WTC11 (cell line): ENCODE data around the gene PRELID2. TPM values are rescaled to one million over a fixed set of nuclear protein-coding genes. Genes with fewer than 3 reads are reported as not detected.

Source experiments
- ATAC-seq: fragments of 200-7000 bp; cut with Tn5 transposase; 2 replicates; pipeline ENCODE4 v1.10.0; 2021; ENCODE audit warnings: mild to moderate bottlenecking, moderate library complexity
- CTCF ChIA-PET: fragments of 300-600 bp; sonication (Branson Sonifier 250); formaldehyde crosslinking; loops from one replicate; lab custom pipeline; 2021; ENCODE audit warnings: antibody characterized with exemption; lab: Charles Lee
- POLR2A ChIA-PET: fragments of 350-600 bp; sonication (Branson Sonifier 250); formaldehyde crosslinking; loops from one replicate; lab custom pipeline; 2021; ENCODE audit warnings: antibody characterized with exemption; lab: Charles Lee
- DNase-seq: peaks from one replicate; pipeline ENCODE4 v3.0.0; 2021; ENCODE audit warnings: low spot score
- H3K27ac Mint-ChIP-seq: 2 replicates; pipeline ENCODE4 v1.8.0; 2021; ENCODE audit warnings: mixed read lengths
- H3K27me3 Mint-ChIP-seq: 2 replicates; pipeline ENCODE4 v1.8.0; 2021; ENCODE audit warnings: low read depth, mild to moderate bottlenecking, moderate library complexity, mixed read lengths
- H3K36me3 Mint-ChIP-seq: 2 replicates; pipeline ENCODE4 v1.8.0; 2021; ENCODE audit warnings: mixed read lengths
- H3K4me1 Mint-ChIP-seq: 2 replicates; pipeline ENCODE4 v1.8.0; 2022; ENCODE audit warnings: mixed read lengths
- H3K4me3 Mint-ChIP-seq: 2 replicates; pipeline ENCODE4 v1.8.0; 2021; ENCODE audit warnings: mild to moderate bottlenecking, moderate library complexity, mixed read lengths
- H3K9me3 Mint-ChIP-seq: 2 replicates; pipeline ENCODE4 v1.8.0; 2021; ENCODE audit warnings: mixed read lengths
- ETV6 ChIP-seq: sonication (generic); formaldehyde crosslinking; IDR thresholded peaks from 2 replicates; pipeline ENCODE4 v1.8.1; 2022; ENCODE audit warnings: mild to moderate bottlenecking, missing genetic modification reagents
- KAT7 ChIP-seq: sonication (generic); formaldehyde crosslinking; IDR thresholded peaks from 2 replicates; pipeline ENCODE4 v1.8.1; 2023; ENCODE audit warnings: missing genetic modification reagents, mild to moderate bottlenecking, borderline replicate concordance
- MYBL2 ChIP-seq: sonication (generic); formaldehyde crosslinking; IDR thresholded peaks from 2 replicates; pipeline ENCODE4 v1.8.1; 2023; ENCODE audit warnings: mild to moderate bottlenecking, moderate library complexity, missing genetic modification reagents
- NR1H2 ChIP-seq: sonication (generic); formaldehyde crosslinking; IDR thresholded peaks from 2 replicates; pipeline ENCODE4 v1.9.0; 2021; ENCODE audit warnings: mild to moderate bottlenecking, moderate library complexity, missing genetic modification reagents
- NR3C1 ChIP-seq: sonication (generic); formaldehyde crosslinking; conservative IDR thresholded peaks from 2 replicates; pipeline ENCODE4 v1.8.1; 2023; ENCODE audit warnings: low read depth, mild to moderate bottlenecking, missing genetic modification reagents
- SP1 ChIP-seq: sonication (generic); formaldehyde crosslinking; conservative IDR thresholded peaks from 2 replicates; pipeline ENCODE4 v1.8.1; 2022; ENCODE audit warnings: missing genetic modification reagents
- TCF7 ChIP-seq: sonication (generic); formaldehyde crosslinking; IDR thresholded peaks from 2 replicates; pipeline ENCODE4 v1.8.0; 2022; ENCODE audit warnings: mild to moderate bottlenecking, low read depth, missing genetic modification reagents, moderate library complexity
- TEAD1 ChIP-seq: sonication (generic); formaldehyde crosslinking; IDR thresholded peaks from 2 replicates; pipeline ENCODE4 v1.8.0; 2022; ENCODE audit warnings: mild to moderate bottlenecking, missing genetic modification reagents
- ZNF138 ChIP-seq: sonication (generic); formaldehyde crosslinking; conservative IDR thresholded peaks from 2 replicates; pipeline ENCODE4 v1.8.1; 2022; ENCODE audit warnings: mild to moderate bottlenecking, moderate library complexity, missing genetic modification reagents
- ZNF317 ChIP-seq: sonication (generic); formaldehyde crosslinking; IDR thresholded peaks from 2 replicates; pipeline ENCODE4 v1.8.1; 2023; ENCODE audit warnings: low read depth, mild to moderate bottlenecking, moderate library complexity, missing genetic modification reagents, borderline replicate concordance
- ZNF396 ChIP-seq: fragments of 250-450 bp; sonication (Bioruptor Pico); IDR thresholded peaks from 2 replicates; pipeline ENCODE4 v1.8.0; 2021; ENCODE audit warnings: mild to moderate bottlenecking, moderate library complexity, borderline replicate concordance
- ZNF423 ChIP-seq: fragments of 250-450 bp; sonication (Bioruptor Pico); IDR thresholded peaks from 2 replicates; pipeline ENCODE4 v2.1.2; 2022; ENCODE audit warnings: mild to moderate bottlenecking, moderate library complexity
- total RNA-seq: library from RNA; stranded (reverse); gene quantifications from 3 replicates; pipeline ENCODE4 v1.2.3, GENCODE V29; 2021
- TF ChIP-seq, protein P1 (sequence below): fragments of 250-450 bp; sonication (Bioruptor Pico); IDR thresholded peaks from 2 replicates; pipeline ENCODE4 v1.9.0; 2021; ENCODE audit warnings: mild to moderate bottlenecking, borderline replicate concordance
- TF ChIP-seq, protein P2 (sequence below): sonication (generic); formaldehyde crosslinking; IDR thresholded peaks from 2 replicates; pipeline ENCODE4 v1.8.0; 2022; ENCODE audit warnings: mild to moderate bottlenecking, missing genetic modification reagents
- TF ChIP-seq, protein P3 (sequence below): sonication (generic); formaldehyde crosslinking; IDR thresholded peaks from 2 replicates; pipeline ENCODE4 v1.8.0; 2023; ENCODE audit warnings: missing genetic modification reagents, mild to moderate bottlenecking, borderline replicate concordance
- TF ChIP-seq, protein P4 (sequence below): sonication (generic); formaldehyde crosslinking; IDR thresholded peaks from 2 replicates; pipeline ENCODE4 v1.8.1; 2022; ENCODE audit warnings: low read depth, missing genetic modification reagents, borderline replicate concordance
- TF ChIP-seq, protein P5 (sequence below): sonication (generic); formaldehyde crosslinking; IDR thresholded peaks from 2 replicates; pipeline ENCODE4 v1.8.0; 2022; ENCODE audit warnings: missing genetic modification reagents
- TF ChIP-seq, protein P6 (sequence below): sonication (generic); formaldehyde crosslinking; IDR thresholded peaks from 2 replicates; pipeline ENCODE4 v1.8.1; 2023; ENCODE audit warnings: mild to moderate bottlenecking, missing genetic modification reagents

Gene PRELID2
- total RNA-seq, 1 experiment from 2014 or later, result 10.0 TPM

DNA sequence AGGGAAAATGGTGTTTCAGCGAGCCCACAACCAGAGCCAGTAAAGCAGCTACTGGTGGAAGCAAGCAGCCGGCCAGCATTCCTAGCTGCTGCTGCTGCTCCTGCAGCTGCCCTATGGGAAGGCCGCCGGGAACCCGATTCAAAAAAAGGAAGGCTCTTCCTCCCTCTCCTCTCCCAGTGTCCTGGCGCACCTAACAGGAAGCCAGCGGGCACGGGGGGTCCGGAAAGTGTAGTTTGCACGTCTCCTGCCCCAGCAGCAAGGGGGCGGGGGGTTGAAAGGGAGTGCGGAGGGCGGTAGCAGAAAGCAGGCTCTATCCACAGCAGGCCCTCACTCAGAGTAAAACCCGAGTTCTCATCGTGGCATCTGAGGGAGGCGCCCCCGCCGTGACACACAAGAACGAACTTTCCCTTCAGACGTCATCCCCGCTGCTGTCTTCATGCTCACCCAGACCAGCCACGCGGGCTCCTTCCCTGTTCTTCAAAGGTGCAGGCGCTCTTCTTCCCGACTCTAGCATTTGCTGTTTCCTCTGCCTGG lies 21.2 kb upstream of the PRELID2 start (continued):
- TF ChIP-seq, protein P1, sequence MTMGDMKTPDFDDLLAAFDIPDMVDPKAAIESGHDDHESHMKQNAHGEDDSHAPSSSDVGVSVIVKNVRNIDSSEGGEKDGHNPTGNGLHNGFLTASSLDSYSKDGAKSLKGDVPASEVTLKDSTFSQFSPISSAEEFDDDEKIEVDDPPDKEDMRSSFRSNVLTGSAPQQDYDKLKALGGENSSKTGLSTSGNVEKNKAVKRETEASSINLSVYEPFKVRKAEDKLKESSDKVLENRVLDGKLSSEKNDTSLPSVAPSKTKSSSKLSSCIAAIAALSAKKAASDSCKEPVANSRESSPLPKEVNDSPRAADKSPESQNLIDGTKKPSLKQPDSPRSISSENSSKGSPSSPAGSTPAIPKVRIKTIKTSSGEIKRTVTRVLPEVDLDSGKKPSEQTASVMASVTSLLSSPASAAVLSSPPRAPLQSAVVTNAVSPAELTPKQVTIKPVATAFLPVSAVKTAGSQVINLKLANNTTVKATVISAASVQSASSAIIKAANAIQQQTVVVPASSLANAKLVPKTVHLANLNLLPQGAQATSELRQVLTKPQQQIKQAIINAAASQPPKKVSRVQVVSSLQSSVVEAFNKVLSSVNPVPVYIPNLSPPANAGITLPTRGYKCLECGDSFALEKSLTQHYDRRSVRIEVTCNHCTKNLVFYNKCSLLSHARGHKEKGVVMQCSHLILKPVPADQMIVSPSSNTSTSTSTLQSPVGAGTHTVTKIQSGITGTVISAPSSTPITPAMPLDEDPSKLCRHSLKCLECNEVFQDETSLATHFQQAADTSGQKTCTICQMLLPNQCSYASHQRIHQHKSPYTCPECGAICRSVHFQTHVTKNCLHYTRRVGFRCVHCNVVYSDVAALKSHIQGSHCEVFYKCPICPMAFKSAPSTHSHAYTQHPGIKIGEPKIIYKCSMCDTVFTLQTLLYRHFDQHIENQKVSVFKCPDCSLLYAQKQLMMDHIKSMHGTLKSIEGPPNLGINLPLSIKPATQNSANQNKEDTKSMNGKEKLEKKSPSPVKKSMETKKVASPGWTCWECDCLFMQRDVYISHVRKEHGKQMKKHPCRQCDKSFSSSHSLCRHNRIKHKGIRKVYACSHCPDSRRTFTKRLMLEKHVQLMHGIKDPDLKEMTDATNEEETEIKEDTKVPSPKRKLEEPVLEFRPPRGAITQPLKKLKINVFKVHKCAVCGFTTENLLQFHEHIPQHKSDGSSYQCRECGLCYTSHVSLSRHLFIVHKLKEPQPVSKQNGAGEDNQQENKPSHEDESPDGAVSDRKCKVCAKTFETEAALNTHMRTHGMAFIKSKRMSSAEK, result peak; percentile 46; the same call in 1 of the 2 replicates
- TF ChIP-seq MYBL2 (CRISPR knock-in tag), result peak; percentile 75; the same call in 1 of the 2 replicates
- TF ChIP-seq SP1, result peak; percentile 52; the same call in 1 of the 2 replicates
- TF ChIP-seq ETV6 (CRISPR knock-in tag), result peak; percentile 78; the same call in 1 of the 2 replicates
- TF ChIP-seq, protein P2, sequence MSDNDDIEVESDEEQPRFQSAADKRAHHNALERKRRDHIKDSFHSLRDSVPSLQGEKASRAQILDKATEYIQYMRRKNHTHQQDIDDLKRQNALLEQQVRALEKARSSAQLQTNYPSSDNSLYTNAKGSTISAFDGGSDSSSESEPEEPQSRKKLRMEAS (CRISPR knock-in tag), result peak; percentile 65
- peak; percentile 31; the same call in 1 of the 2 replicates for TF ChIP-seq ZNF423 (CRISPR knock-in tag)
- peak; percentile 87; the same call in 1 of the 2 replicates for TF ChIP-seq TEAD1 (CRISPR knock-in tag)

DNA sequence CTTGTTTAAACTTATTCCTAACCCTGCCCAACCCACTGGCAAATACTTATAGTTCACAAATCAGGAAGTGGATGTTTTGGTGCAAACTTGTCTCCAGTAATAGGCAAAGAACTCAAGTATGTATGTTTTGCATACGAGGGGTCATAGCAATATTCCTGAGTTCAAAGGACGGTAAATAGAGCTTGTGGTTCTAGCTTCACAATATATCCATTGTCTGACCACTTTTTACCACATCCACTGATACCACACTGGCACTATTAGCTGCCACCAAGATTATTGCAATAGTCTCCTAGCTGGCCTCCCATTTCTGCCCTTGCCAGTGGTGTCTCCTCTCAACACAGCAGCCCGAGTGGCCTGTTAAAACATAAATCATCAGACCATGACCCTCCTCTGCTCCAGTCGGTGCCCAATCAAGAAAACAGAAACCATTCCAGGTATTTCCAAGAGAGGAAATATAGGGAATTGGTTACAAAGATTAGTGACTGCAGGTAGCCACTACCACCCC lies 20.7 kb upstream of the PRELID2 start:
- Mint-ChIP-seq H3K27ac (peak overlapping the region; percentile 89), H3K4me1 (peaks cover 24% of the 10 kb centered on the region), H3K27me3 (no peaks in the 10 kb centered on the region), H3K4me3 (peak overlapping the region; percentile 73), H3K36me3 (no peaks in the 10 kb centered on the region), H3K9me3 (no peaks in the 10 kb centered on the region)
- CTCF ChIA-PET, result interaction anchor here (0.9 to 2.0 kb wide), 8 partner anchors 21 to 185 kb away, joined by 3 to 11 read pairs (median 4); partner anchors contain the start of gene PRELID2
- ATAC-seq, result no peak
- POLR2A ChIA-PET, result interaction anchor here (0.6 kb wide), 1 partner anchor 57 kb away, joined by 7 read pairs; no protein-coding TSS in a partner anchor
- DNase-seq, result no peak
- no peak for TF ChIP-seq TCF7 (CRISPR knock-in tag)
- TF ChIP-seq, protein P3, sequence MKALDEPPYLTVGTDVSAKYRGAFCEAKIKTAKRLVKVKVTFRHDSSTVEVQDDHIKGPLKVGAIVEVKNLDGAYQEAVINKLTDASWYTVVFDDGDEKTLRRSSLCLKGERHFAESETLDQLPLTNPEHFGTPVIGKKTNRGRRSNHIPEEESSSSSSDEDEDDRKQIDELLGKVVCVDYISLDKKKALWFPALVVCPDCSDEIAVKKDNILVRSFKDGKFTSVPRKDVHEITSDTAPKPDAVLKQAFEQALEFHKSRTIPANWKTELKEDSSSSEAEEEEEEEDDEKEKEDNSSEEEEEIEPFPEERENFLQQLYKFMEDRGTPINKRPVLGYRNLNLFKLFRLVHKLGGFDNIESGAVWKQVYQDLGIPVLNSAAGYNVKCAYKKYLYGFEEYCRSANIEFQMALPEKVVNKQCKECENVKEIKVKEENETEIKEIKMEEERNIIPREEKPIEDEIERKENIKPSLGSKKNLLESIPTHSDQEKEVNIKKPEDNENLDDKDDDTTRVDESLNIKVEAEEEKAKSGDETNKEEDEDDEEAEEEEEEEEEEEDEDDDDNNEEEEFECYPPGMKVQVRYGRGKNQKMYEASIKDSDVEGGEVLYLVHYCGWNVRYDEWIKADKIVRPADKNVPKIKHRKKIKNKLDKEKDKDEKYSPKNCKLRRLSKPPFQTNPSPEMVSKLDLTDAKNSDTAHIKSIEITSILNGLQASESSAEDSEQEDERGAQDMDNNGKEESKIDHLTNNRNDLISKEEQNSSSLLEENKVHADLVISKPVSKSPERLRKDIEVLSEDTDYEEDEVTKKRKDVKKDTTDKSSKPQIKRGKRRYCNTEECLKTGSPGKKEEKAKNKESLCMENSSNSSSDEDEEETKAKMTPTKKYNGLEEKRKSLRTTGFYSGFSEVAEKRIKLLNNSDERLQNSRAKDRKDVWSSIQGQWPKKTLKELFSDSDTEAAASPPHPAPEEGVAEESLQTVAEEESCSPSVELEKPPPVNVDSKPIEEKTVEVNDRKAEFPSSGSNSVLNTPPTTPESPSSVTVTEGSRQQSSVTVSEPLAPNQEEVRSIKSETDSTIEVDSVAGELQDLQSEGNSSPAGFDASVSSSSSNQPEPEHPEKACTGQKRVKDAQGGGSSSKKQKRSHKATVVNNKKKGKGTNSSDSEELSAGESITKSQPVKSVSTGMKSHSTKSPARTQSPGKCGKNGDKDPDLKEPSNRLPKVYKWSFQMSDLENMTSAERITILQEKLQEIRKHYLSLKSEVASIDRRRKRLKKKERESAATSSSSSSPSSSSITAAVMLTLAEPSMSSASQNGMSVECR (CRISPR knock-in tag), result no peak
- TF ChIP-seq NR3C1 (CRISPR knock-in tag), result no peak
- TF ChIP-seq ZNF317 (CRISPR knock-in tag), result no peak
- TF ChIP-seq ZNF138 (CRISPR knock-in tag), result no peak
- TF ChIP-seq KAT7, result no peak
- TF ChIP-seq NR1H2 (CRISPR knock-in tag), result no peak
- TF ChIP-seq, protein P4, sequence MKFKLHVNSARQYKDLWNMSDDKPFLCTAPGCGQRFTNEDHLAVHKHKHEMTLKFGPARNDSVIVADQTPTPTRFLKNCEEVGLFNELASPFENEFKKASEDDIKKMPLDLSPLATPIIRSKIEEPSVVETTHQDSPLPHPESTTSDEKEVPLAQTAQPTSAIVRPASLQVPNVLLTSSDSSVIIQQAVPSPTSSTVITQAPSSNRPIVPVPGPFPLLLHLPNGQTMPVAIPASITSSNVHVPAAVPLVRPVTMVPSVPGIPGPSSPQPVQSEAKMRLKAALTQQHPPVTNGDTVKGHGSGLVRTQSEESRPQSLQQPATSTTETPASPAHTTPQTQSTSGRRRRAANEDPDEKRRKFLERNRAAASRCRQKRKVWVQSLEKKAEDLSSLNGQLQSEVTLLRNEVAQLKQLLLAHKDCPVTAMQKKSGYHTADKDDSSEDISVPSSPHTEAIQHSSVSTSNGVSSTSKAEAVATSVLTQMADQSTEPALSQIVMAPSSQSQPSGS (CRISPR knock-in tag), result no peak
- no peak for TF ChIP-seq ZNF396 (CRISPR knock-in tag)
- no peak for TF ChIP-seq TEAD1 (CRISPR knock-in tag)
- TF ChIP-seq ZNF423 (CRISPR knock-in tag), result no peak
- TF ChIP-seq, protein P5, sequence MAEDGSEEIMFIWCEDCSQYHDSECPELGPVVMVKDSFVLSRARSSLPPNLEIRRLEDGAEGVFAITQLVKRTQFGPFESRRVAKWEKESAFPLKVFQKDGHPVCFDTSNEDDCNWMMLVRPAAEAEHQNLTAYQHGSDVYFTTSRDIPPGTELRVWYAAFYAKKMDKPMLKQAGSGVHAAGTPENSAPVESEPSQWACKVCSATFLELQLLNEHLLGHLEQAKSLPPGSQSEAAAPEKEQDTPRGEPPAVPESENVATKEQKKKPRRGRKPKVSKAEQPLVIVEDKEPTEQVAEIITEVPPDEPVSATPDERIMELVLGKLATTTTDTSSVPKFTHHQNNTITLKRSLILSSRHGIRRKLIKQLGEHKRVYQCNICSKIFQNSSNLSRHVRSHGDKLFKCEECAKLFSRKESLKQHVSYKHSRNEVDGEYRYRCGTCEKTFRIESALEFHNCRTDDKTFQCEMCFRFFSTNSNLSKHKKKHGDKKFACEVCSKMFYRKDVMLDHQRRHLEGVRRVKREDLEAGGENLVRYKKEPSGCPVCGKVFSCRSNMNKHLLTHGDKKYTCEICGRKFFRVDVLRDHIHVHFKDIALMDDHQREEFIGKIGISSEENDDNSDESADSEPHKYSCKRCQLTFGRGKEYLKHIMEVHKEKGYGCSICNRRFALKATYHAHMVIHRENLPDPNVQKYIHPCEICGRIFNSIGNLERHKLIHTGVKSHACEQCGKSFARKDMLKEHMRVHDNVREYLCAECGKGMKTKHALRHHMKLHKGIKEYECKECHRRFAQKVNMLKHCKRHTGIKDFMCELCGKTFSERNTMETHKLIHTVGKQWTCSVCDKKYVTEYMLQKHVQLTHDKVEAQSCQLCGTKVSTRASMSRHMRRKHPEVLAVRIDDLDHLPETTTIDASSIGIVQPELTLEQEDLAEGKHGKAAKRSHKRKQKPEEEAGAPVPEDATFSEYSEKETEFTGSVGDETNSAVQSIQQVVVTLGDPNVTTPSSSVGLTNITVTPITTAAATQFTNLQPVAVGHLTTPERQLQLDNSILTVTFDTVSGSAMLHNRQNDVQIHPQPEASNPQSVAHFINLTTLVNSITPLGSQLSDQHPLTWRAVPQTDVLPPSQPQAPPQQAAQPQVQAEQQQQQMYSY (CRISPR knock-in tag), result no peak
- TF ChIP-seq, protein P6, sequence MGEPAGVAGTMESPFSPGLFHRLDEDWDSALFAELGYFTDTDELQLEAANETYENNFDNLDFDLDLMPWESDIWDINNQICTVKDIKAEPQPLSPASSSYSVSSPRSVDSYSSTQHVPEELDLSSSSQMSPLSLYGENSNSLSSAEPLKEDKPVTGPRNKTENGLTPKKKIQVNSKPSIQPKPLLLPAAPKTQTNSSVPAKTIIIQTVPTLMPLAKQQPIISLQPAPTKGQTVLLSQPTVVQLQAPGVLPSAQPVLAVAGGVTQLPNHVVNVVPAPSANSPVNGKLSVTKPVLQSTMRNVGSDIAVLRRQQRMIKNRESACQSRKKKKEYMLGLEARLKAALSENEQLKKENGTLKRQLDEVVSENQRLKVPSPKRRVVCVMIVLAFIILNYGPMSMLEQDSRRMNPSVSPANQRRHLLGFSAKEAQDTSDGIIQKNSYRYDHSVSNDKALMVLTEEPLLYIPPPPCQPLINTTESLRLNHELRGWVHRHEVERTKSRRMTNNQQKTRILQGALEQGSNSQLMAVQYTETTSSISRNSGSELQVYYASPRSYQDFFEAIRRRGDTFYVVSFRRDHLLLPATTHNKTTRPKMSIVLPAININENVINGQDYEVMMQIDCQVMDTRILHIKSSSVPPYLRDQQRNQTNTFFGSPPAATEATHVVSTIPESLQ (CRISPR knock-in tag), result no peak
